Thyroid gland (tissue), 4 donors: Measurements from ENCODE around the gene DCHS1. TPM values are rescaled to one million over a fixed set of nuclear protein-coding genes. Genes with fewer than 3 reads are reported as not detected.

Experiments used
- DNase-seq, 2 donors: peaks; one replicate each; pipeline ENCODE4 v3.0.0-alpha.2; 2019
- H3K27ac ChIP-seq, 3 donors: fragments of 200-600 bp; sonication (generic); 1 replicate in 2 of 3; 2 replicates in 1 of 3; pipeline ENCODE4 v1.5.1; 2016 to 2019; ENCODE audit warnings: mild to moderate bottlenecking in 1 of 3, moderate library complexity in 1 of 3
- H3K27me3 ChIP-seq: fragments of 200-600 bp; sonication (generic); one replicate; pipeline ENCODE4 v1.5.1; 2019
- H3K36me3 ChIP-seq, 2 donors: fragments of 200-600 bp; sonication (generic); one replicate each; pipeline ENCODE4 v1.5.1; 2016 to 2019
- H3K4me1 ChIP-seq, 2 donors: fragments of 200-600 bp; sonication (generic); one replicate each; pipeline ENCODE4 v1.5.1; 2017 to 2019
- H3K4me3 ChIP-seq, 3 donors: fragments of 200-600 bp; sonication (generic); replicated peaks in 1 of 3; 1 replicate in 2 of 3; 2 replicates in 1 of 3; pipeline ENCODE4 v1.5.1; 2016; ENCODE audit warnings: mild to moderate bottlenecking in 1 of 3
- H3K9me3 ChIP-seq: fragments of 200-600 bp; sonication (generic); one replicate; pipeline ENCODE4 v1.5.1; 2017
- POLR2A ChIP-seq, 2 donors: fragments of 450-650 bp; IDR thresholded peaks; one replicate each; pipeline ENCODE4 v1.6.1; 2017; ENCODE audit warnings: antibody characterized with exemption in 2 of 2, mild to moderate bottlenecking in 2 of 2, moderate library complexity in 1 of 2
- WGBS, 2 donors: methylation state at CpG; one replicate each; pipeline ENCODE4 v1.1.5; 2017; 5-methylcytosine and 5-hydroxymethylcytosine counted together
- intact Hi-C: fragments of 100-400 bp; cut with DNase I; formaldehyde crosslinking; loops from one replicate; pipeline ENCODE4 v1.15.1; 2023
- total RNA-seq, 4 donors: library from RNA; depleted of rRNA; stranded (reverse); fragments of >200 nt; gene quantifications; one replicate each; pipeline ENCODE4 v1.2.3, GENCODE V29; 2016
- TF ChIP-seq, protein P1 (sequence below), 6 experiments: fragments of 200-600 bp in 3 of 6; fragments of 450-650 bp in 3 of 6; sonication (generic) in 3 of 6; IDR thresholded peaks; one replicate each; pipeline ENCODE4 v1.5.1; 2016 to 2019; ENCODE audit warnings: antibody characterized with exemption in 6 of 6, mild to moderate bottlenecking in 2 of 6, inconsistent platforms in 1 of 6, moderate library complexity in 1 of 6

The DCHS1 gene
- total RNA-seq, 4 donors from 2014 or later: 5.6 to 14.4 (median 9.6) TPM

DNA sequence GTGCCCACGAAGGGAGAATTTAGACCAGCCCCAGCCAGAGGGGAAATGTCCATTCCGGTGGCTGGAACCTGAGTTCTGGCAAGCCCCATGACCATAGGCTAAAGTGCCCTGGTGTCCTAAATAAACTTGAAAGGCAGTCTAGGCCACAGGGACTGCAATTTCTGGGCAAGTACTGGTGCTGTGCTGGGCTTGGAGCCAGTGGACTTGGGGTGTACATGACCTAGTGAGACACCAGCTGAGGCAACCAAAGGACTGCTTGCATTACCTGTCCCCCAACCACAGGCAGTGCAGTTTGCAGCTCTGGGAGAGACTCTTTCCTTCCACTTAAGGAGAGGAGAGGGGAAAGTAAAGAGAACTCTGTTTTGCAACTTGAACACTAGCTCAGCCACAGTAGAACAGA is 75.9 kb downstream of the DCHS1 start:
- no peaks in the 10 kb centered on the region for H3K9me3 ChIP-seq
- no peaks in the 10 kb centered on the region for H3K27me3 ChIP-seq
- no peaks in the 10 kb centered on the region for H3K36me3 ChIP-seq
- WGBS, 2 donors: 39 to 75% methylated on average over 2 of the region's 2 CpGs
- H3K4me1 ChIP-seq: peaks cover 9 to 13% of the 10 kb centered on the region in 2 donors
- TF ChIP-seq POLR2A (IDR thresholded peaks at IDR 0.05): no peak
- TF ChIP-seq, protein P1, sequence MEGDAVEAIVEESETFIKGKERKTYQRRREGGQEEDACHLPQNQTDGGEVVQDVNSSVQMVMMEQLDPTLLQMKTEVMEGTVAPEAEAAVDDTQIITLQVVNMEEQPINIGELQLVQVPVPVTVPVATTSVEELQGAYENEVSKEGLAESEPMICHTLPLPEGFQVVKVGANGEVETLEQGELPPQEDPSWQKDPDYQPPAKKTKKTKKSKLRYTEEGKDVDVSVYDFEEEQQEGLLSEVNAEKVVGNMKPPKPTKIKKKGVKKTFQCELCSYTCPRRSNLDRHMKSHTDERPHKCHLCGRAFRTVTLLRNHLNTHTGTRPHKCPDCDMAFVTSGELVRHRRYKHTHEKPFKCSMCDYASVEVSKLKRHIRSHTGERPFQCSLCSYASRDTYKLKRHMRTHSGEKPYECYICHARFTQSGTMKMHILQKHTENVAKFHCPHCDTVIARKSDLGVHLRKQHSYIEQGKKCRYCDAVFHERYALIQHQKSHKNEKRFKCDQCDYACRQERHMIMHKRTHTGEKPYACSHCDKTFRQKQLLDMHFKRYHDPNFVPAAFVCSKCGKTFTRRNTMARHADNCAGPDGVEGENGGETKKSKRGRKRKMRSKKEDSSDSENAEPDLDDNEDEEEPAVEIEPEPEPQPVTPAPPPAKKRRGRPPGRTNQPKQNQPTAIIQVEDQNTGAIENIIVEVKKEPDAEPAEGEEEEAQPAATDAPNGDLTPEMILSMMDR (IDR thresholded peaks at IDR 0.05): no peak
- H3K27ac ChIP-seq: no peak overlapping the region
- DNase-seq: peak; percentile 42 to 68
- intact Hi-C loops: no loop called here
- no peak overlapping the region for H3K4me3 ChIP-seq

DNA sequence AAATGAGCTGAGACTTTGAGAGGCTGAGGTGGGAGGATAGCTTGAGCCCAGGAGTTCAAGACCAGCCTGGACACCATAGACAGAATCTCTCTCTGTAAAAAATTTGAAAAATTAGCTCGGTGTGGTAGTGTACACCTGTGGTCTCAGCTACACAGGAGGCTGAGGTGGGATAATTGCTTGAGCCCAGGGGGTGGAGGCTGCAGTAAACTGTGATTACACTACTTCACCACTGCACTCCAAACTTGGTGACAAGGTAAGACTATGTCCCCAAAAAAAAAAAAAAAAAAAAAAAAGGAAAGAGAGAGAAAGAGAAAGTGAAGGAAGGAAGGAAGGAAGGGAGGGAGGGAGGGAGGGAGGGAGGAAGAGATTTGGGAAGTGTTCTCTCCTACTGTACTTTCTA is 77.5 kb downstream of the DCHS1 start:
- intact Hi-C loops: no loop called here
- Histone ChIP-seq H3K4me1 (peaks cover 10 to 17% of the 10 kb centered on the region in 2 donors), H3K9me3 (no peaks in the 10 kb centered on the region), H3K27ac (peak overlapping the region in 1 of 3 donors; percentile 34), H3K4me3 (no peak overlapping the region), H3K36me3 (no peaks in the 10 kb centered on the region), H3K27me3 (no peaks in the 10 kb centered on the region)
- WGBS, 2 donors: 100% methylated on average over 1 of the region's 1 CpG
- DNase-seq: no peak
- TF ChIP-seq, protein P1 (IDR thresholded peaks at IDR 0.05): no peak
- TF ChIP-seq POLR2A (IDR thresholded peaks at IDR 0.05): no peak

DNA sequence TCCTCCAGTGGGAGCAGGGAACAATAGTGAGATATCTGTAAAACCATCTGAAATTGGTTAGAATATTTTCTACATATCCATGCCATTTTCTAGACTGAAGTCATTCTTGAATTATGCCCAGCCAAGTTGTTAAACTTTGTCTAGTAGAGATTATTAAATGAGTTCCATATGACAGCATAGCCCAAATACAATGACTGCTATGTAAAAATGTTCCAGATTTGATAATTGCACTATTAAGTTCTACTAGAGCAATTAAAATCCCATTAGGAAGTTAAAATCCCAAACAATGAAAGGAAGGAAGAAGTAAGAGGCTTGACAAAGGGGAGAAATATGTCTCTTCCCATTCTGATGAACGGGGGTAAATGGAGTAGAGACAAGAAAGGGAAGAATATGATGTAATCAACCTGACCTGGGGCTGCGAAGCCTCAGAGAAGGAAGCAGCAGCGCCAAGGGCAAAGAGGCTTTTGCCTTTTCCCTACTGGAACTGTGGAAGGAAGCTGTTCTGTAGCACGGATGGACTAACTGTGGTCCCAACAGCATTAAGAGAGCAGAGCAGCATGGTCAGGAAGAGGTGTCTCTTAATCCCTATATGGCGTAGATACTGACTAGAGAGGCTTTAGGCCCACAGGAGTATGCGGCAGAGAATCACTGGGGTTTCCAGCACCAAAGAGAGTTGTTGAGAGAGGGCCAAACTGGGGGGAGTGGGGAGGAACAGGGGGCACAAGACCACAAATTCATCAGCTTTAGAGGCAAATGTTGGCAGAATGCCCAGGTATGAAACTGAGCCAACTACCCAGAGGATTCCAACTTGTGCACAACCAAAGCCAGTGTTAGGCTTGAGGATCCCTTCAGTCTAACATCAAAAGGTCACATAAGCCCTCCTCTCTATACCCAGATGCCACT is 78.9 kb downstream of the DCHS1 start:
- H3K27ac ChIP-seq: peak overlapping the region; percentile 4 to 53 (median 34)
- TF ChIP-seq, protein P1 (IDR thresholded peaks at IDR 0.05): no peak
- TF ChIP-seq POLR2A (IDR thresholded peaks at IDR 0.05): no peak

DNA sequence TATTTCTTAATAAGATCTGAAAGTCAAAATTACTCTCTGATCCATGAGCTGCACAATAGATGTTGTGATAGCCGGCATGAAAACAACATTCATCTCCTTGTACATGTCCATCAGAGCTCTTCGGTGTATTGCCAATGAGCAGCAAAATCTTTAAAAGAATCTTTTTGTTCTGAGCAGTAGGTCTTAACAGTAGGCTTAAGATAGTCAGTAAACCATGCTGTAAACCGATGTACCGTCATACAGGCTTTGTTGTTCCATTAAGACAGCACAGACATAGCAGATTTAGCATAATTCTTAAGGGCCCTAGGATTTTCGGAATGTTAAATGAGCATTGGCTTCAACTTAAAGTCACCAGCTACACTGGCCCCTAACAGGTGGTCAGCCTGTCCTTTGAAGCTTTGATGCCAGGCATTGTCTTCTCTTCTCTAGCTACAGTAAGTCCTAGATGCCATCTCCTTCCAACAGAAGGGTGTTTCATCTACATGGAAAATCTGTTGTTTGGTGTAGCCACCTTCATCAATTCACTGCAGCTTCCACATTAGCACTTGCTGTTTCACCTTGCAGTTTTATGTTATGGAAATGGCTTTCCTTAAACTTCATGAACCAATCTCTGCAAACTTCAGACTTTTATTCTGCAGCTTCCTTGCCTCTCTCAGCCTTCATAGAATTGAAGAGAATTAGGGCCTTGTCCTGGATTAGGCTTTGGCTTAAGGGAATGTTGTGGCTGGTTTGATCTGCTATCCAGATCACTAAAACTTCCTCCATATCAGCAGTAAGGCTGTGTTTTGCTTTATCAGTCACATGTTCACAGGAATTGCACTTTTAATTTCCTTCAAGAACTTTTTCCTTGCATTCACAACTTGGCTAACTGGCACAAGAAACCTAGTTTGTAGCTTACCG is 80.5 kb downstream of the DCHS1 start:
- peak overlapping the region in 1 of 3 donors; percentile 29 for H3K27ac ChIP-seq
- H3K9me3 ChIP-seq: no peaks in the 10 kb centered on the region
- no peak for DNase-seq
- H3K36me3 ChIP-seq: no peaks in the 10 kb centered on the region
- intact Hi-C loops: no loop called here
- H3K27me3 ChIP-seq: no peaks in the 10 kb centered on the region
- H3K4me3 ChIP-seq: no peak overlapping the region
- WGBS, 2 donors: 82 to 83% methylated on average over 6 of the region's 6 CpGs
- H3K4me1 ChIP-seq: peaks cover 25 to 35% of the 10 kb centered on the region in 2 donors
- TF ChIP-seq, protein P1 (IDR thresholded peaks at IDR 0.05): no peak
- no peak for TF ChIP-seq POLR2A (IDR thresholded peaks at IDR 0.05)

More for the DNA sequence above, 78.9 kb downstream of the DCHS1 start:
- Histone ChIP-seq H3K36me3 (no peaks in the 10 kb centered on the region), H3K9me3 (no peaks in the 10 kb centered on the region), H3K4me3 (no peak overlapping the region), H3K27me3 (no peaks in the 10 kb centered on the region), H3K4me1 (peaks cover 21 to 25% of the 10 kb centered on the region in 2 donors)
- WGBS, 2 donors: 25 to 39% methylated on average over 5 to 6 of the region's 6 CpGs
- intact Hi-C loops: no loop called here
- DNase-seq: peak; percentile 74 to 80
